ENCODE measurements around the gene DAB1.

- TF ChIP-seq SPI1 (IDR thresholded peaks at IDR 0.05; ENCODE audit: borderline replicate concordance, insufficient read depth, low read depth, low read length) (no peak), POLR2A (IDR thresholded peaks at IDR 0.05; ENCODE audit: low read depth, low read length) (no peak), SREBF2 (IDR thresholded peaks at IDR 0.05; ENCODE audit: low read length) (no peak), RBBP5 (conservative IDR thresholded peaks at IDR 0.05) (no peak), CTCF (IDR thresholded peaks at IDR 0.05 in 2 of 3, conservative IDR thresholded peaks at IDR 0.05 in 1 of 3; ENCODE audit: control insufficient read depth in 2 of 3, extremely low read depth in 1 of 3, insufficient read depth in 1 of 3, low read depth in 3 of 3, low read length in 3 of 3) (no peak), EP300 (IDR thresholded peaks at IDR 0.05; ENCODE audit: borderline replicate concordance in 1 of 2, control insufficient read depth in 1 of 2, low read depth in 2 of 2, low read length in 2 of 2) (no peak), EZH2 (IDR thresholded peaks at IDR 0.05; ENCODE audit: borderline replicate concordance, control insufficient read depth, low read depth, low read length) (no peak), ZBTB33 (IDR thresholded peaks at IDR 0.05) (no peak), POLR2AphosphoS5 (IDR thresholded peaks at IDR 0.05; ENCODE audit: low read length) (no peak), NR2C1 (IDR thresholded peaks at IDR 0.05) (no peak)
- TF ChIP-seq, protein P1, sequence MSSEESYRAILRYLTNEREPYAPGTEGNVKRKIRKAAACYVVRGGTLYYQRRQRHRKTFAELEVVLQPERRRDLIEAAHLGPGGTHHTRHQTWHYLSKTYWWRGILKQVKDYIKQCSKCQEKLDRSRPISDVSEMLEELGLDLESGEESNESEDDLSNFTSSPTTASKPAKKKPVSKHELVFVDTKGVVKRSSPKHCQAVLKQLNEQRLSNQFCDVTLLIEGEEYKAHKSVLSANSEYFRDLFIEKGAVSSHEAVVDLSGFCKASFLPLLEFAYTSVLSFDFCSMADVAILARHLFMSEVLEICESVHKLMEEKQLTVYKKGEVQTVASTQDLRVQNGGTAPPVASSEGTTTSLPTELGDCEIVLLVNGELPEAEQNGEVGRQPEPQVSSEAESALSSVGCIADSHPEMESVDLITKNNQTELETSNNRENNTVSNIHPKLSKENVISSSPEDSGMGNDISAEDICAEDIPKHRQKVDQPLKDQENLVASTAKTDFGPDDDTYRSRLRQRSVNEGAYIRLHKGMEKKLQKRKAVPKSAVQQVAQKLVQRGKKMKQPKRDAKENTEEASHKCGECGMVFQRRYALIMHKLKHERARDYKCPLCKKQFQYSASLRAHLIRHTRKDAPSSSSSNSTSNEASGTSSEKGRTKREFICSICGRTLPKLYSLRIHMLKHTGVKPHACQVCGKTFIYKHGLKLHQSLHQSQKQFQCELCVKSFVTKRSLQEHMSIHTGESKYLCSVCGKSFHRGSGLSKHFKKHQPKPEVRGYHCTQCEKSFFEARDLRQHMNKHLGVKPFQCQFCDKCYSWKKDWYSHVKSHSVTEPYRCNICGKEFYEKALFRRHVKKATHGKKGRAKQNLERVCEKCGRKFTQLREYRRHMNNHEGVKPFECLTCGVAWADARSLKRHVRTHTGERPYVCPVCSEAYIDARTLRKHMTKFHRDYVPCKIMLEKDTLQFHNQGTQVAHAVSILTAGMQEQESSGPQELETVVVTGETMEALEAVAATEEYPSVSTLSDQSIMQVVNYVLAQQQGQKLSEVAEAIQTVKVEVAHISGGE (CRISPR knock-in tag; IDR thresholded peaks at IDR 0.05), result no peak
Observed at GRCh38 chr1:57302812-57303596, 120.9 kb downstream of the DAB1 start.
